ENCODE data around the gene ROBO2.

DNA sequence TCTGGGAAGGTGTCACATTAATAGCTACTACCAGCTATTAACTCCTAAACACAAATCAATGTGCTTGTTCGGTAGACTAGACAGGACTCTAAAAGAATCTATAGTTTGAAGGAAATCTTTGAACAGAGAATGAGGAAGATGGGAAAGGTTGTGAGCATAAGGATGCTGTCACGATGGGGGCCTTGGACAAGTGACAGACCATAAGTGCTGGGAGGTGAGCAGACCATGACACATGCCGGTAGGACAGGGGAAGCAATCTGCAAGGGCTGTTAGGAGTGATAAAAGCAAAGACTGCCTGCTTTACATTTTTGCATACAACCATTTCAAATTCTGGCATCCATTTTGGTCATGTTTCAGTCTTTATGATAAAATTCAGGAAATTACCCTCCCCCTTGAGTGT is 645.8 kb downstream of the ROBO2 start:
- TF ChIP-seq, protein P1, sequence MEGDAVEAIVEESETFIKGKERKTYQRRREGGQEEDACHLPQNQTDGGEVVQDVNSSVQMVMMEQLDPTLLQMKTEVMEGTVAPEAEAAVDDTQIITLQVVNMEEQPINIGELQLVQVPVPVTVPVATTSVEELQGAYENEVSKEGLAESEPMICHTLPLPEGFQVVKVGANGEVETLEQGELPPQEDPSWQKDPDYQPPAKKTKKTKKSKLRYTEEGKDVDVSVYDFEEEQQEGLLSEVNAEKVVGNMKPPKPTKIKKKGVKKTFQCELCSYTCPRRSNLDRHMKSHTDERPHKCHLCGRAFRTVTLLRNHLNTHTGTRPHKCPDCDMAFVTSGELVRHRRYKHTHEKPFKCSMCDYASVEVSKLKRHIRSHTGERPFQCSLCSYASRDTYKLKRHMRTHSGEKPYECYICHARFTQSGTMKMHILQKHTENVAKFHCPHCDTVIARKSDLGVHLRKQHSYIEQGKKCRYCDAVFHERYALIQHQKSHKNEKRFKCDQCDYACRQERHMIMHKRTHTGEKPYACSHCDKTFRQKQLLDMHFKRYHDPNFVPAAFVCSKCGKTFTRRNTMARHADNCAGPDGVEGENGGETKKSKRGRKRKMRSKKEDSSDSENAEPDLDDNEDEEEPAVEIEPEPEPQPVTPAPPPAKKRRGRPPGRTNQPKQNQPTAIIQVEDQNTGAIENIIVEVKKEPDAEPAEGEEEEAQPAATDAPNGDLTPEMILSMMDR (IDR thresholded peaks at IDR 0.05 in 8 of 11, conservative IDR thresholded peaks at IDR 0.05 in 3 of 11): no peak
- TF ChIP-seq POLR2AphosphoS5 (IDR thresholded peaks at IDR 0.05): no peak
